Fibroblast of mammary gland (primary cell): ENCODE results near the gene SLC34A1.
"Not testable (repeated sequence)": the region's sequence is repeated elsewhere in the genome, so short reads cannot be mapped to it uniquely, and the experiment has no call there.

Experiments
- DNase-seq: peaks from one replicate; pipeline ENCODE4 v3.0.0-alpha.2; 2010; ENCODE audit warnings: low read depth
- H3K4me3 ChIP-seq: 2 replicates; pipeline ENCODE4 v1.5.1; 2011; ENCODE audit warnings: low read depth, mild to moderate bottlenecking, low read length, moderate library complexity; ENCODE audit not compliant: control insufficient read depth
- CTCF ChIP-seq: conservative IDR thresholded peaks from 2 replicates; pipeline ENCODE4 v1.5.1; 2011; ENCODE audit warnings: low read depth, low read length, inconsistent platforms; ENCODE audit not compliant: control insufficient read depth, insufficient read depth

The SLC34A1 gene

GRCh38 chr5:177372034-177372896, 12.0 kb upstream of the SLC34A1 start:
- no peak for DNase-seq
- TF ChIP-seq CTCF = no peak
- no peak overlapping the region for H3K4me3 ChIP-seq

GRCh38 chr5:177372910-177373309, 11.3 kb upstream of the SLC34A1 start:
- no peak overlapping the region for H3K4me3 ChIP-seq
- TF ChIP-seq CTCF = no peak
- no peak for DNase-seq

- DNase-seq = no peak
- H3K4me3 ChIP-seq = no peak overlapping the region
- TF ChIP-seq CTCF = no peak
These were observed 10.4 kb upstream of the SLC34A1 start for GRCh38 chr5:177373806-177374205.

GRCh38 chr5:177374211-177374610, 10.0 kb upstream of the SLC34A1 start:
- TF ChIP-seq CTCF = no peak
- DNase-seq = no peak
- no peak overlapping the region for H3K4me3 ChIP-seq

GRCh38 chr5:177375516-177375915, 8.7 kb upstream of the SLC34A1 start:
- not testable (repeated sequence) for DNase-seq, H3K4me3 ChIP-seq

GRCh38 chr5:177376107-177376506, 8.1 kb upstream of the SLC34A1 start:
- no peak for DNase-seq
- no peak overlapping the region for H3K4me3 ChIP-seq
- TF ChIP-seq CTCF = no peak

GRCh38 chr5:177377851-177378776, 6.1 kb upstream of the SLC34A1 start:
- no peak for TF ChIP-seq CTCF
- no peak overlapping the region for H3K4me3 ChIP-seq
- no peak for DNase-seq
